ENCODE measurements around the gene PHC1.
A peak's percentile ranks its signal among the peaks of the same experiment; 100 is the strongest.

Gene PHC1

DNA sequence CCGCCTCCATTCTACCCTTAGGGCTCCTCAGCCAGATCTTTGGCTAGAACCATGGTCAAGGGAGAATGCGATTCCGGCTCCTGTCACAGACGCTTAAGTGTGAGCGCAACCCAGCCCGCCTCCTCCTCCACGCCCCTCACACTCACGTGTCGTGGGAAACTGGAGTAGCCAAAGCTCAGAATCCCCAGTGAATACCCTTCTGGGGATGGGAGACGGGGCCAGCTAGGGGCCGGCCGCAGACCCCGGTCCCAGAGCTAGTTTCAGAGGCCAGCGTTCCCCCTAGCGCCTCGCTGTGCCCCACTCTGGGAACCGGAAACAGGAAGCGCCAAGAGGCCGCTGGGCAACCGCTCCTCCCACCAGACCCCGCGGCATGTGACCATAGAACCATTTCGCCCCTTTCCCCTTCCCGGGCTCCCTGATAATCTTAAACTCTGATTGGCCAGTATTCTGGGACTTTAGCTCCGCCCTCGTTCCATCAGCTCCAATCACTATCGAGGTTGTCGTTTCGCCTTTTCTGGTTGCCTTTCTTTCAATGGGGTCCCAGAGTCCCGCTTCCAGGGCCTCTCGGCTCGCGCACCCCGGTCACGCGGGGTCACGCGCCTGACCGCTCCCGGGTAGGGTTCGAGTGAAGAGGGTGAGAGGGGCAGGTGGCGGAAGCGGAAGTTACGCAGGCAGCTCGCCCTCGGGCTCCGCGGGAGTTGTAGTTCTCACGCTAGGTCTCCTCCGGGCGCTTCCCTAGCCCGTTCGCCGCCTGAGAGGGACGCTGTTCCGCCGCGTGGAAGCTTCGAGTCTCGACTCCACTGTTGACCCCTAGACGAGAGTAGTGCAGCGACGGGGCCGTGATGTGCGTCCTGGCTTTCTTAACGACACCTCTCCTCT lies 35.3 kb downstream of the PHC1 start, which contains the start of gene M6PR:
TSS of gene M6PR (minus strand) at position 304 of the 879 bp plus-strand sequence. CDS start 3,241 bp downstream, outside the sequence.
- DNase-seq (ENCODE audit: low read depth, low spot score) = peak; percentile 94

DNA sequence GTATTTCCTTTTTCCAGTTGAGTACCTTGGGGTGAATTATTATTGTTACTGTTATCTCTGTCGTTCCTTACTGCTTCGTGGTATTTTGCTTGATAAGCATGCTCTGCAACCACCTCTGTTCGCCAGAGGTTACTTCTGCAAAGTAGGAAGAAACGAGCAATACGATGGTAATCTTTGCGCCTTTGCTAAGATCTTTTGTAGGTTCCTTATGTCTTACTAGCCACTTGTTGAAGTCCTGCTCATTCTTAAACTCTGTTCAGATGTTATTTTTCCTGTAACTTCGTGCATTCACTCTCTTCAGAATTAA lies 35.9 kb downstream of the PHC1 start:
- DNase-seq (ENCODE audit: low read depth, low spot score) = no peak

DNA sequence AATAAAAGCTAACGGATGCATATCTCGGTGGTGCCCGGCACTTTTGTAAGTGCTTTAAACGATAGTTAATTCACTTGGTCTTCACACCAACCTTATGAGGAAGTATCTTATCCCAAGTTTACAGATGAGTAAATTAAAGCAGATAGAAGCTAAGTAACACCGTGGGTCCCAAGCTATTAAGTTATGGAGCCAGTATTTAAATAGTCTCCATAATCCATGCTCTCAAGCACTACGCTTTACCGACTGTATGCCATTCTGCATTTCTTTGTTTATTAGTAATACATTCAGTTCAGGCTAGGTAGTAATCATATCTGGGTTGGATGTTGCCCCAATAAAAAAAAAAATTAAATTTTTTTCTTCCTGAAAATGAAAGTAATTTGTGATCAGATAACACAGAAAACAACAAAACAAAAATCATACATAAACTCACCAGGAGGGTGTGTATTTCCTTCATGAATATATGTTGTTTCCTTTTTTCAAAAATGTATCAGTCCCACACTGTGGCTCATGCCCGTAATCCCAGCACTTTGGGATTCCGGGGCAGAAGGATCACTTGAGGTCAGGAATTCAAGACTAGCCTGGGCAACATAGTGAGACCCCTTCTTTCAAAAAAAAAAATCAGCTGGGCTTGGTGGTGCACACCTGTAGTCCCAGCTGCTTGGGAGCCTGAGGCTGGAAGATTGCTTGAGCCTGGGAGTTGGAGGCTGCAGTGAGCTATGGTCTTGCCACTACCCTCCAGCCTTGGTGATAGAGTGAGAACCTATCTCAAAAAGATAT lies 36.6 kb downstream of the PHC1 start:
- no peak for DNase-seq (ENCODE audit: low read depth, low spot score)

DNA sequence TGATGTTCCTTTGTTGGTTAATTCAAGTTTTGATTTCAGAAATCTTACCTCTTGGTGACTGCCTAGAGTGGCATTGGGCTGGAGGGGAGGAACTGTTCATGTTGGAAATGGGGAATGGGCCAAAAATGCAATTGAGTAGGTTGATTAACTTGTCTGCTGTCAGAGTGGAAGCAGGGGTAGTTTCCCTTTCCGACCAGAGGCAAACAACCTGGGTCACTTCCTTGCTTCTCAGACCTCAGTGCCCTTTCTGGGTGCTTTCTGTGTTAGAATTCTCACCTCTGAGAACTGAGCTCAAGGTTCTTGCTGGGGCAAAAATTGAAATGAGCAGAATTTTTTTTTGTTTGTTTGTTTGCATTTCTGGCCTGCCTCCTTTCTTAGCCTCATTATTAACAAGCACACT lies 37.4 kb downstream of the PHC1 start:
- DNase-seq (ENCODE audit: low read depth, low spot score) = no peak

DNA sequence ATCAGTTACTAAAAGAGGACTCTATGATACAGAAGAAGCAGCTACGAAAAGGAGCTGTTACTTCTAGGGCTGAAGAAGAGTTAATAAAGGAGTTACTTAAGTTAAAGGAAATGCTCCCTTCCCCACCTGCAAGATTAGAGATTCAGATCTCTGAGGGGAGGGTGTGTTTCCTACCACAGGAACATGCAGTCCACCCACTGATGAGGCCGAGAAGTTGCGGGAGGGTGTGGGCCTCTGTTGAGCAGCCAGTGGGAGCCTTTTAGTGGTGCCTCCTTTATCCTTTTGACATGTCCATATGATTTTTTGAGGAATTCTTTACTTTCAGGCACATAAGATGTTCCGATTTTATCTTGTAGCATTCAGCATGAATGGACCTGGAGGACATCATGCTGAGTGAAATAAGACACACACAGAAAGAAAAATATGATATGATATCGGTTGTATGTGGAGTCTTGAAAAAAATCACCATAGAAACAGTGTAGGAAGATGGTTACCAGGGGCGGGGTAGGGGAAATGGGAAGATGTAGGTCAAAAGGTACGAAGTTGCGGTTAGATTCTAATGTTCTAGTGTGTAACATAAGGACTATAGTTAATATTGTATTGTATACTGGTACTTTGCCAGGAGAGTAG lies 39.6 kb downstream of the PHC1 start:
- DNase-seq (ENCODE audit: low read depth, low spot score) = no peak

DNA sequence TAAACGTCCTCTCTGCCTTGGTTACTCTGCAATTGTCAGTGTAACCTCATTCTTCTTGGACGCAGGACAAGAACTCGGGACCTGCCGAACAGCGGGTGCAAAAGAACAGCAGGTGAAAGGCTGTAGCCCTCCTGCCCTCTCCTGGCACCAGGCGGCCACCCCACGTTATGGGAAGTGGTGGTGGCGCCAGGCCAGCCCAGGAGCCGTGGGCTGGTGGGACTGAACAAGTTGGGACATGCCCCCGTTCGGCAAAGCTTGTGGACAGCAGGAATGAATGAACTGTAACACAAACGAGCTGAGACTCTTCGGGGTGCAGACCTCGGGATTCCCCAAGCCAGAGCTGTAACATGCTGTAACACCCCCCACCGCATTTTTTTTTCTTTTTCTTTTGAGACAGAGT lies 41.8 kb downstream of the PHC1 start:
- DNase-seq (ENCODE audit: low read depth, low spot score) = no peak

DNA sequence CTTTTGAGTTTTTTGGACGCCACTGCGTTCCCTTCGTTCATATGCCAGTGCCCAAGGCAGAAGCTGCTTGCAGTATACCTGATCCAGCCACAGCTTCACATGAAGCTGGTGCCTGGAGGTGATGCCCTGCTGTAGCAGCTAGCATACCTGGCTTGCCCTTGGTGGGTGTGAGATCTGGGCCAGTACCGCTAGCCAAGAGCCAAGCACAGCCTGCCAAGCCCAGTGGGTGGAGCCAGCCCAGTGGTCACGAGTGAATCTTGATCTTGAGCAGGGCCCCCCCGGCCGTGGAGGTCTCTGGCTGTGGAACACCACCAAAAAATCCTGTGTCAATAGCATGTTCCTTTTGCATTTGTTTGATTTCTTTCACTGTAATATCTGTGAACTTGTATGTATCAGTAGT lies 42.5 kb downstream of the PHC1 start:
- DNase-seq (ENCODE audit: low read depth, low spot score) = no peak

DNA sequence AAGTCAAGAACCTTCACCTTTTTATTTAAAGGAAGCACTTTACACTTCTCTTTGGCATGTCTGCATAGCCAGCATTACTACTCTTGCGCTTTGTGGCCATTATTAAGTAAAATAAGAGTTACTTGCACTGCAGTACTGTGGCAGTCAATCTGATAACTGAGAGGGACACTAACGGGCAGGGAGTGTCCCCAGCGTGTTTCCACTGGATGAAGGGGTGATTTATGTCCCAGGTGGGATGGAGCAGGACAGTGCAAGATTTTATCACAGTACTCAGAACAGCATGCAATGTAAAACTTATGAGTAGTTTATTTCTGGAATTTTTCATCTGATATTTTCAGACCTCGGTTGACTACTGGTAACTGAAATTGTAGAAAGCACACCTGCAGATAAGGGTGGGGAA lies 43.3 kb downstream of the PHC1 start:
- no peak for DNase-seq (ENCODE audit: low read depth, low spot score)

DNA sequence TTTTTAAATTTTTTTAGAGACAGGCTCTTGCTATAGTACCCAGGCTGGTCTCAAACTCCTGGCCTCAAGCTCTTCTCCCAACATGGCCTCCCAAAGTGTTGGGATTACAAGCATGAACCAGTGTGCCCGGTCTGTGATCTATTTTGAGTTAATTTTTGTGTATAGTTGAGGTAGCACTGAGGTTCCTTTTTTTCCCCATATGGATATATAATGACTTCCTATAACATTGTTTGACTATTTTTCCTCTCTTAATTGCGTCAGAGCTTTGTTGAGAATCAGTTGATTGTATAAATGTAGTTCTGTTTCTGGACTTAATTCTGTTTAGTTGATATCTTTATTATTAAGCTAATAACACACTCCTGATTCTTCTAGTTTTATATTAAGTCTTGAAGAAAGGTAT lies 43.8 kb downstream of the PHC1 start:
- DNase-seq (ENCODE audit: low read depth, low spot score) = no peak

DNA sequence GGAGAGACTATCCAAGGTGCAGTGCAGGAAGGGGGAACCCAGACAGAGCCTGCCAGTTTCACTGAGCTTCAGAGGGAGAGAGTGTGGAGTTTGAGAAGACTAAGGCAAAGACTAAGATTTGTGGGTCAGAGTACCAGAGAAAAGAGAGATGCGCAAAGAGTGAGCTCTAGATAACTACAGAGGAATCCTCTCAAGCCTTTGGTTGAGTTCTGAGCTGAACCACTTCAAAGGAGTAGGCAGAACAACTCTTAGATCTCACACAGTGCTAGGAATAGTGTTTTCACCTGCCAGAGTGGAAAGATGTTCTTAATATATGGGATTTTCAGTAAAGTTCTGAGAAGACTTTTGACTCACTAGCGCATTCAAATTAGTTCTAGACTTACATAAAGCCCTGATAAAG lies 45.9 kb downstream of the PHC1 start:
- DNase-seq (ENCODE audit: low read depth, low spot score) = no peak

DNA sequence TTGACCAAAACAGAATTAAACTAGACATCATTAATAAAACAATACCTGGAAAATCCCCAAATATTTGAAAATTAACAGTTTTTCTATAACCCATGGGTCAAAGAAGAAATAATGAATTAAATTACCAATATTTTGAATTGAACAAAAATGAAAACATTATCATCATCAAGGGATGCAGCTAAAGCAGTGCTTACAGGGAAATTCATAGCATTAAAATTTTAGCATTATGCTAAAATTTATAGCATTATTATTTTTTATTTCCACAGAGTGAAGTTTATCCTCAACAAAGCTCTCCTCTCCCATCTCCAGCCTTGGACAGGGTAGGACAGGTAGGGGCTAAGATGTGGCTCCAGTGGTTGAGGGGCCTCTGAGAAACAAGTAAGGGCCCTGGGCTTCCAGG lies 54.5 kb downstream of the PHC1 start:
- no peak for DNase-seq (ENCODE audit: low read depth, low spot score)

DNA sequence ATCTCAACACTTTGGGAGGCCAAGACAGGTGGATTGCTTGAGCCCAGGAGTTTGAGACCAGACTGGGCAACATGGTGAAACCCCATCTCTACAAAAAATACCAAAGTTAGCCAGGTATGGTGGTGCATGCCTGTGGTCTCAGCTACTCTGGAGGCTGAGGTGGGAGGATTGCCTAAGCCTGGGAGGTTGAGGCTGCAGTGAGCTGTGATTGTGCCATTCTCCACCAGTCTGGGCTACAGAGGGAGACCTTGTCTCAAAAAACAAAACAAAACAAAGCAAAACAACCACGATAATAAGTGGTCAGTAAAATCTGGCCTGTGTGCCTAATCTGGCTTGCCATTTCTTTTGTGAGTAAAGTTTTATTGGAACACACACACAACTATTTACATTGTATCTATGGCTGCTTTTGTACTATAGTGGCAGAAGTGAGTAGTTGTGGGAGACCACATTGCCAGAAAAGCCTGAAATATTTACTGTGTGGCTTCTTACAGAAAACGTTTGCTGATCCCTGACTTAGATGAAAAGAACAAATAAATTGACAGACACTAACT lies 55.6 kb downstream of the PHC1 start:
- DNase-seq (ENCODE audit: low read depth, low spot score) = no peak

DNA sequence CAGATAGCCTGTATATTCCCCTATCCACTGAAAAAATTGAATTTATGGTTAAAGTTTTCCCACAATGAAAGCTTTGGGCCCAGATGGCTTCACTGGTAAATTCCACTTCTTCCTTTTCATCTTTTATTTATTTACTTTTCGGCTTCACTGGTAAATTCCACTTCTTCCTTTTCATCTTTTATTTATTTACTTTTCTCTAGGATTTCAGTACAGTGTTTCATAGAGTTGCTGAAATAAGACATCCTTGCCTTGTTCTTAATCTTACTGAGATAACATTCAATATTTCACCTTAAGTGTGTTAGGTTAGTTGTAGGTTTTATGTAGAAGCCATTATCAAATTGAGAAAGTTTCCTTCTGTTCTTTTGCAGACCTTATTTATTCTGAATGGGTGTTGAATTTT lies 56.1 kb downstream of the PHC1 start:
- no peak for DNase-seq (ENCODE audit: low read depth, low spot score)

DNA sequence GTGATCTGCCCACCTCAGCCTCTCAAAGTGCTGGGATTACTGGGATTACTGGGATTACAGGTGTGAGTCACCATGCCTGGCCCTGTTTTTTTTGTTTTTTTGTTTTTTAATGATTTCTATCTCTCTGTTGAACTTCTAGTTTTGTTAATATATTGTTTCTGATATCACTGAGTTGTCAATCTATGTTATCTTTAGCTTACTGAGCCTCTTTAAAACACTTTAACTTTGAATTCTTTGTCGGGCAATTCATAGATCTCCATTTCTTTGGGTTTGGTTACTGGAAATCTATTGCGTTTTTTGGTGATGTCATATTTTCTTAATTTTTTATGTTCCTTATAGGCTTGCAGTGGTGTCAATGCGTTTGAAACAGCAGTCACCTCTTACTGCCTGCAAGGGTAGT lies 65.8 kb downstream of the PHC1 start:
- DNase-seq (ENCODE audit: low read depth, low spot score) = no peak

DNA sequence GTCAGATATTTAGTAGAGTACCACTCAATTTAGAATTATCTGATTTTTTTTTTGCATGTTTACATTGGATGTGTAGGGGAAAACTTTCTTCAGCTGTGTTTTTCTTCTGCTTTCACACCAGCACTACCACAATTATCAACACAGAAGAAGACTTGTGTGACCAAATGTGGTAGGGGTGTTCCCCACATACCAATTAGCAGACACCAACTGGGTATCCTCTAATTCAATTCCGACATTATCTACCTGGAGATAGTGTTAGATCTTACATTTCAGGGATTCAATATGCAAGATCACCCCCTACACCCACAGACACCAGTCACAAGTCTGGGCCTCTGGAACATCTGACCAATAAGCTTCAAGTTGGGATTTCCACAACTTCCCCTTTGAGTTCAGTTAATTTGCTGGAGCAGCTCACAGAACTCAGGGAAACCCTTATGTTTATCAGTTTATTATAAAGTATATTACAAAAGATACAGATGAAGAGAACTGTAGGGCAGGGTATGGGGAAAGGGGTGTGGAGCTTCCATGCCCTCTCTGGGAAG lies 71.0 kb downstream of the PHC1 start:
- DNase-seq (ENCODE audit: low read depth, low spot score) = no peak

DNA sequence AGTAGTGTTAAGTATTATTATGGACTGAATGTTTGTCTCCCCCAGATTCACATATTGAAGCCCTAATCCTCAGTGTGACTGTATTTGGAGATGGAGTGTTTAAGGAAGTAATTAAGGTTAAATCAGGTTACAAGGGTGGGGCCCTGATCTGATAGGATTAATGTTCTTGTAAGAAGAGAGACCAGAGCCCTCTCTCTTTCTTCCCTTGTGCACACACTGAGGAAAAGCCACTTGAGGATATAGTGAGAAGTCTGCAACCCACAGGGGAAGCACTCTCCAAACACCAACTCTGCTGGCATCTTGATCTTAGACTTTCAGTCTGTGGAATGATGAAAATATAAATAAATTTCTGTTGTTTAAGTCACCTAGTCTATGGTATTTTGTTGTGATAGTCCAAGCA lies 72.9 kb downstream of the PHC1 start:
- DNase-seq (ENCODE audit: low read depth, low spot score) = no peak

DNA sequence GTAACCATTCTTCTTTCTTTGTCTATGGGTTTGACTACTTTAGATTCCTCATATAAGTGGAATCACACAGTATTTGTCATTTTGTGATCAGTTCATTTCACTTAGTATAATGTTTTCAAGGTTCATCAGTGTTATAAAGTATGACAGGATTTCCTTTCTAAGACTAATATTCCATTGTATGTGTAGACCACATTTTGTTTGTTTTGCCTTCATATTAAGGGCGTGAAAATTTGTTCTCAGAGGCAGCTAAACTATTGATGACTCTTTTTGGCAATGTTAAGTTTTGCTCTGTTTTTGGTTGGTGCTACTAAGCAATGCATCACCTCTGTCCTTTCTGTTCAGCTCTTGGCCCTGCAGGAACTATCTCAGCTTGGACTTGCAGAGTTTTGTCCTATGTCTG lies 73.4 kb downstream of the PHC1 start:
- no peak for DNase-seq (ENCODE audit: low read depth, low spot score)

DNA sequence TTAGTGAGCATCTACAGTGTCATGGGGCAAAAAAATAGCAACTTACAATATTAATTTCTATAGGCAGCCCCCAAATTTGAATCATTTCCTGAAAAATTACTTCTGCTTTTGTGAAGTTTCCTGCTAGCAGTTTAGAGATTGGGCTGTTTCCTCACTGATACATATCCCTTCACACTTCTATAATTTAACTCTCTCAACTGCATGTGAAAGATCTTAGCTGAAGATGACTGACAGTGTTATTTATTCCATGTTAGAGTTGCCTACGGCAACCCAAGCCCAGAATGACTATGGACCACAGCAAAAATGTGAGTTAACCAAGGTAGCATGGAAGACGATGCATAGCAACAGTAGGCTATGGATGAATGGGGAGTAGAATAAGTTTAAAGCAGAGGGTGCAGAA lies 75.1 kb downstream of the PHC1 start, which contains the start of gene KLRG1:
TSS of gene KLRG1 (plus strand) at position 134 of the 400 bp plus-strand sequence. CDS start at position 224, 90 bp downstream.
- no peak for DNase-seq (ENCODE audit: low read depth, low spot score)
